ENCODE measurements around the gene MS4A4E.
"Not testable (repeated sequence)": the region's sequence is repeated elsewhere in the genome, so short reads cannot be mapped to it uniquely, and the experiment has no call there.

The MS4A4E gene

GRCh38 chr11:60169264-60169915 lies 73.5 kb downstream of the MS4A4E start:
- no peak for DNase-seq

- DNase-seq = no peak
Measured at GRCh38 chr11:60168306-60168705, 74.6 kb downstream of the MS4A4E start.

GRCh38 chr11:60165951-60166350 lies 77.0 kb downstream of the MS4A4E start:
- no peak for DNase-seq

DNA sequence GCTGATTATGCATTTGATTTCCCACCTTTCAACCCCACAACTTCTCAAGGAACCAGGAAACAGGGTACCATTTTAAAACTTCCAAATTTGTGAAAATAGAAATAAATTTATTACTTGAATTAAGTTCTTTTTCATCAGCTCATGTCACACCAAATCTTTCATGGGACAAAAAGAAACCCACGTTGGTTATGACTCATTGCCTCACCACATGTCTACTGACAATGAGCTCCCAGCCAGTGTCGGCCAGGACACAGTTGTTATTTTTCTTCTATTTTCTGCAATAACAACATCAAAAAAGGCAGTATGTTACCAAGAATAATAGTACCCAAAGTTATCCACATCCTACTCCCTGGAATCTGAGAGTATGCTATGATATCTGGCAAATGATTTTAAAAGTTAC lies 77.4 kb downstream of the MS4A4E start:
- DNase-seq = no peak

GRCh38 chr11:60164550-60165075 lies 78.3 kb downstream of the MS4A4E start:
- peak; percentile 30 for DNase-seq

- DNase-seq = no peak
Measured at GRCh38 chr11:60161766-60162165, 81.2 kb downstream of the MS4A4E start.

- no peak for DNase-seq
Measured at GRCh38 chr11:60161107-60161506, 81.8 kb downstream of the MS4A4E start.

GRCh38 chr11:60159868-60160267 lies 83.1 kb downstream of the MS4A4E start:
- no peak for DNase-seq

DNA sequence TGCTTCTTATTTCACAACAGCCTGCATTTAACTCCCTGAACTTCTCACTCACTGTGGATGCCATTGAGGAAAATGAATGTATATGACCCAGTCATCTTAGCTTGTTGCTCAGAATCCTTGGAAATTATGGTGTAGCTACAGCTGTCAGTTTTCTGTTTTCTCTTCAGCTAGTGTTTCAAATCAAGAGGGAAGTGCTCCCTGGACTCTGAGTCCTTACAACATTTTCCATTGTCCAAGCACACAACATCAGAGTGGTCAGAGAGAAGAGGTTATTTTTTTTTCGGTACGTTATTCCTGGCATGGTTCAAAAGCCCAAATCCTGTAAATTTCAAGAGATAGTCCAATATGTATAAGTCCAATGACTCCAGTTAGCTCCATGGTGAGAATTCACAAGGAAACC lies 83.7 kb downstream of the MS4A4E start:
- DNase-seq = no peak

DNA sequence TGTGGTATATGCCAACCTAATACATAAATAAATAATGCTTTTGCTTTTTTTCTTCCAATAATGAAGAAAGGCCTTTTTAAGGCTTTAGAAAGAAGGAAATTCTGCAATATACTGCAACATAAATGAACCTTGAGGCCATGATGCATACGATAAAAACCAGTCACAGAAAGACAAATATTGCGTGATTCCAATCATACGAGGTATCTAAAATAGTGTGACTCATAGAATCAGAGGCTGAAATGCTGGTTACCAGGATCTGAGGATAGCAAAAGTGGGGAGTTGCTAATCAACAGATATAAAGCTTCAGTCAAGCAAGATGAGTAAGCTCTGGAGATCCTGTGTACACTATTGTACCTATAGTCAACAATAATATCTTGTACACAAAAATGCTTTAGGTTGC lies 84.3 kb downstream of the MS4A4E start:
- no peak for DNase-seq

GRCh38 chr11:60155931-60156330 lies 87.0 kb downstream of the MS4A4E start:
- DNase-seq = no peak

- DNase-seq = not testable (repeated sequence)
Measured at GRCh38 chr11:60152727-60153126, 90.2 kb downstream of the MS4A4E start.

GRCh38 chr11:60150279-60150678 lies 92.7 kb downstream of the MS4A4E start:
- no peak for DNase-seq

Measured in stimulated activated CD8-positive, alpha-beta memory T cell treated with anti-CD3 and anti-CD28 coated beads, Interleukin-4, amount 100 ng/mL, for 48 hours (primary cell).